ENCODE results near the gene FCSK.
A peak's percentile ranks its signal among the peaks of the same experiment; 100 is the strongest.
"Not testable (repeated sequence)": the region's sequence is repeated elsewhere in the genome, so short reads cannot be mapped to it uniquely, and the experiment has no call there.

FCSK gene

DNA sequence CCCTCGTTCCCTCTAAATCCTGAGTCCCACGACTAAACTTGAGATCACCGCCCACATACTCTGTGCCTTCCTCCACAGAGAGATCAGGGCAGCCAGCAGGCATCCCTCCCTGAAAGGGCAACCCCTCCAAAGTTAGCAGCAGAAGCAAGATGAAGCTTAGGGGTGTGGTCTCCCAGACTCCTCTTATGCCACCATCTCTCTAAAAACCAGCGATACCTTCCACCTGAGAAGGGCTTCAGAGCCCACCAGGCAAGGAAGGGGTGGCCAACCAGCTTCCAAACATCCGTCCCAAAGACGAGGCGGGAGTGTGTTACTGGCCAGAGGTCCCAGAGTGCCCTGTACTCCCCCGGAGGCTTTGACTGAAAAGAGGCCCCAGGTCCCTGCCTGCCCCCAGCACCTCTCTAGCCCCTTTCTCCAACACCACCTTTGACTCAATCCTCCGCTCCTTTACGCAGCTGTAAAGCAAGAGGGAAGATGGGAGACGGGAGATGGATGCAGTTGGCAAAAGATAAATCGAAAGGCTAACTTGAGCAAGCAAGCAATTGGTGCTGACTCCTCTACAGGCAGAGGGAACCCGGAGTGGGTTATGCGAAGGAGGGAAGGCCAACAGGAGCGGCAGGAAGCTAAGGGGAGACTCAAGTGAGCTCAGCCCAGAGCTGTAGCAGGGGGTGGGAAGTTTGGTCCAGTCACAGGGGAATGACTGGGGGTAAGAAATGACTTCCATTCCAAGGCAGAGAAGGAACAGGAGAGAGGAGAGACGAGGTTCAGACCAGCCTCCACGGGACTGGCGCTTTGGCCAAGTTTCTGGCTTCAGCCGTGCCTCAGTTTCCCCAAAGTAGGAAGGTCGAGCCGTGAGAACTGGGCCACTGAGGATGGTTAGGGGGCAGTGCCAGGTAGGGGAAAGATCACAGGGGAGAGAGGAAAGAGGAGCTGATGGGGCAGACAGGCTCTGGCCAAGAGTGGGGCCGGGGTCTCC is 16.5 kb upstream of the FCSK start:
- no peak for TF ChIP-seq POLR2A (IDR thresholded peaks at IDR 0.05; ENCODE audit: low read depth, low read length)
- FAIRE-seq (no peak), DNase-seq (ENCODE audit: insufficient read length, low spot score) (no peak)

DNA sequence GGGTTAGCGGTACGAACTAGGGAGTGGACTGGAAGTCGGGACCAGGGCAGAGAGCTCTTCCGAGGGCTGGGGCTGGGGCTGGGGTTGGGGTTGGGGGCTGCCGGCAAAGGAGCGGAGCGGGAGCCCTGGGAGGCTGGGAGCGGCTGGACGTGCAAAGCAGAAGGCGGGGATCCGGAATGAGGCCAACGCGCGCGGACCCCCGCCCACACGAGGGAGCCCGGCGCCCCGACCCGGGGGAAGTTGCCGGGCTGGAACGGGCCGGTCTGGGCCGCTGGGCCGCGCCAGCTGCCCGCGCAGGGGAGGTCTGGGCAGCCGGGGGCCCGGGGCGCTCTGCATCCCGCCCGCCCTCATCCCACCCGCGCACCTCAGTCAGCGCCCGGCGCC is 15.8 kb upstream of the FCSK start:
- TF ChIP-seq POLR2A (IDR thresholded peaks at IDR 0.05; ENCODE audit: low read depth, low read length): no peak
- no peak for FAIRE-seq
- DNase-seq (ENCODE audit: insufficient read length, low spot score): no peak

DNA sequence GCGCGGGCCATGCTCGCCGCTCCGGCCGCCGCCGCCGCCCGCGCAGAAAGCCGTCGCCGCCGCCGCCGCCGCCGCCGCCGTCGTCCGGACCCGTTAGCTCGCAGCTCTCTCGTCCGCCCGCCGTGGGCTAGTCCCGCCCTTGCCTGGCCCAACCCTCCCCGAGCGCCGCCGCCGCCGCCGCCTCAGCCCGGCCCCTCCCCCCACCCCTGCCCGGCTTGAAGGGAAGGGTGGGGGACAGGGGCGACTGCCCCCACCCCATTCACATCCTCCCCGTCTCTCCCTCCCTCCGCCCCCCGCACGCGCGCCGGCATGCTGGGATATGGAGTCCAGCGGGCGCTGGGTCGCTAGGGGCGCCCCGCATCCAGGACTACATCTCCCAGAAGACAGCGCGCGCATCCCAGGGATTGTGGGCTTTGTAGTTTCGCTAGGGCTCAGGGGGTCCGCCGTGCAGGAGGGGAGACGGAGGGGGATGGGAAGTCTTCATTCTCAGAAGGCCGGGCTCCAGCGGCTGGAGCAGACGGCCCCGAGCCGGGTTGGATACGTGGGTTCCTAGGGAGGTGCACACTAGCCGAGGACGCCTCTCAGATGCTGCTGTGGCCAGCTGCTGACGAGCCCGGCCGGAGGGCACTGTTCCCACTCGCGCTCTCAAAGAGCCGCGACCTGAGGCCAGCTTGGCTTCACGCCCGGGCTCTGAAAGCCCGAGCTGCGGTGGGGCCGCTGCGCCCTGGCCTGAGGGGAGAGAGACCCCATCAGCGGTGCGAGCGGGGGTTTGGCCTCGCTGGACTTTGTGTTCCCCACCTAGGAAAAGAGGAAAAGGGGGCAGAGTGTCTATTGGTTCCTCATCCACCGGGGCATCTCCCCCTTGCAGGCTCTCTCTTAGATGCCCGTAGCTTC is 15.2 kb upstream of the FCSK start, which contains the start of gene ST3GAL2:
Gene ST3GAL2, minus strand, starts transcription at position 132 of the 894 bp plus-strand sequence. CDS start 40,570 bp downstream, outside the sequence.
- TF ChIP-seq POLR2A (IDR thresholded peaks at IDR 0.05; ENCODE audit: low read depth, low read length): no peak
- peak; percentile 87 for DNase-seq (ENCODE audit: insufficient read length, low spot score)
- no peak for FAIRE-seq

DNA sequence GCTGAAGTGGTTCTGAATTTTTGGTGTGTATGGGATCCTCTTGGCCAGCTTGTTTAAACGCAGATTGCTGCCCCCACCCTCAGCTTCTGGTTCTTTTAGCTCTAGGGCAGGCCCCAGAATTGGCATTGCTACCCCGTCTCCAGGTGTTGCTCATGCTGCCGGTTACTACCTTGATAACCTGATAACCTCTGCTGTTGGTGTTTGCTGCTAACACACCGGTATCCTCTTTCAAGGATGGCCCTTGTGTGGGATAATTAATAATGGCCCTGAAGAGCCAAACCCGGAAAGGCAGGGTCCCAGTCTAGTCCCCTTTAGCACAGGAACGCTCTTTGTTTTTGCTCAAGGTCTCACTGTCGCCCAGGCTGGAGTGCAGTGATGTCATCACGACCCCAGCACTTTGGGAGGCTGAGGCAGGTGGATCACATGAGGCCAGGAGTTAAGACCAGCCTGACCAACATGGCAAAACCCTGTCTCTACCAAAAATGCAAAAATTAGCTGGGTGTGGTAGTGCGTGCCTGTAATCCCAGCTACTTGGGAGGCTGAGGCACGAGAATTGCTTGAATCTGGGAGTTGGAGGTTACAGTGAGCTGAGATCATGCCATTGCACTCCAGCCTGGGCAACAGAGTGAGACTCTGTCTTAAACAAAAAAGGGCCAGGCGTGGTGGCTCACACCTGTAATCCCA is 14.2 kb upstream of the FCSK start:
- no peak for DNase-seq (ENCODE audit: insufficient read length, low spot score)
- no peak for FAIRE-seq
- no peak for TF ChIP-seq POLR2A (IDR thresholded peaks at IDR 0.05; ENCODE audit: low read depth, low read length)

DNA sequence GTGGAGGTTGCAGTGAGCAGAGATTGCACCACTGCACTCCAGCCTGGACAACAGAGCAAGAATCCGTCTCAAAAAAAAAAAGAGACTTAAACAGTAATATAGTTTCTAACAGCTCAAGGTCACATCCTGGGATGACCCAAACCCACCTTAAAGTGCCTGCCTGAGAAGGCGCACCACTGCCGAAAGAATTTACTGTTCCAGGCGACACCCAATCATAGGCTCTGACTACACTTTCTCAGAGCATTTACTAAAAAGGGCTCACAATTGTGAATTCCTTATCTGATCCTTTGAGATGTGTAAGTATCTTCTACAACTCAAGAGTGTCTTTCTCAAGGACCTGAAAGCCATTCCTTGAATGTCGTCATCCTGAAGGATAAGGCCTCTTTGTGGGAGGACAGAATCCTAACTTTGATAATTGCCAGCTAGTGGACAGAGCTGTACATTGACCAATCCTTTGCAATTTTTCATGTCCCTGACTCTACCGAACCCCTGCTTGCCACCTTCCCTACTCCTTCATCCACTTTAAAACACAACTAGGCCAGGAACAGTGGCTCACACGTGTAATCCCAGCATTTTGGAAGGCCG is 12.9 kb upstream of the FCSK start:
- TF ChIP-seq POLR2A (IDR thresholded peaks at IDR 0.05; ENCODE audit: low read depth, low read length): no peak
- DNase-seq (ENCODE audit: insufficient read length, low spot score) (no peak), FAIRE-seq (no peak)

DNA sequence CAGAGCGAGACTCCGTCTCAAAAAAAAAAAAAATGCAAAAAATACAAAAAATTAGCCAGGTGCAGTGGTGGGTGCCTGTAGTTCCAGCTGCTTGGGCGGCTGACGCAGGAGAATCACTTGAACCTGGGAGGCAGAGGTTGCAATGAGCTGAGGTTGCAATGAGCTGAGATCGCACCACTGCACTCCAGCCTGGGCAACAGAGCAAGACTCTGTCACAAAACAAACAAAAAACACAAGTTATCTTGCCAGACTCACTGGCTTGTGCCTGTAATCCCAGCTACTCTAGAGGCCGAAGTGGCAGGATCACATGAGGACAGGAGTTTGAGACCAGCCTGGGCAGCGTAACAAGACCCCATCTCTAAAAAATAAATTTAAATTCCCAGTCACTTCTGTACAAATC is 12.1 kb upstream of the FCSK start:
- DNase-seq (ENCODE audit: insufficient read length, low spot score): no peak
- no peak for FAIRE-seq
- no peak for TF ChIP-seq POLR2A (IDR thresholded peaks at IDR 0.05; ENCODE audit: low read depth, low read length)

DNA sequence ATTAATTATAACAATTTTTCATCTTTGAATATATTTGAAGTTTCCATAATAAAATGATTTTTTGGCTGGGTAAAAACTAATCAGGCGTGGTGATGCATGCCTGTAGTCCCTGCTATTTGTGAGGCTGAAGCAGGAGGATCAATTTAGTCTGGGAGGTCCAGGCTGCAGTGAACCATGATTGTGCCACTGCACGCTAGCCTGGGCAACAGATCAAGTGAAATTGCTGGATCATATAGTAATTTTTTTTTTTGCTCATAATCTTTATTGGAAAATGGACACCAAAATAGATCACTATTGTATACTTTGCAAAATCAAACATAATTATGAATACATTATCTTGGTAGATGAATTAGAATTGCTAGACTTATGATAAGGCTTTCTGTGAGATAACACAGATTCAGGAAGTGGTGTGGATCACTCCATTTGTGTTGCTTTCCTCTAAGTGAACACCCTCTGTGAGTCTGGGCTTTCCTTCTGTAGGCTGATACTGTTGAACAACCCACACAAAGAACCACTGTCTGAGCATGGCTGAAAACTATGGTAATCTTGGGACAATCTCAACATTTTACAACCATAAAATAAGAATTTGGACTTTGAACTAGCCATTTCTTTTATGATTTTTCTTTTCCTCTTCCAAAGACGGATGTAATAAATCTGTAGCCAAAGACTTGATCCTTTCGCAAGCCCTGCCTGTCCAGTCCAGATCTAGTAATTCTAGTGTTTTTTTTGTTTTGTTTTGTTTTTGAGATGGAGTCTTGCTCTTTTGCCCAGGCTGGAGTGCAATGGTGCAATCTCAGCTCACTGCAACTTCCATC is 9.9 kb upstream of the FCSK start:
- FAIRE-seq (no peak), DNase-seq (ENCODE audit: insufficient read length, low spot score) (no peak)
- TF ChIP-seq POLR2A (IDR thresholded peaks at IDR 0.05; ENCODE audit: low read depth, low read length): no peak

DNA sequence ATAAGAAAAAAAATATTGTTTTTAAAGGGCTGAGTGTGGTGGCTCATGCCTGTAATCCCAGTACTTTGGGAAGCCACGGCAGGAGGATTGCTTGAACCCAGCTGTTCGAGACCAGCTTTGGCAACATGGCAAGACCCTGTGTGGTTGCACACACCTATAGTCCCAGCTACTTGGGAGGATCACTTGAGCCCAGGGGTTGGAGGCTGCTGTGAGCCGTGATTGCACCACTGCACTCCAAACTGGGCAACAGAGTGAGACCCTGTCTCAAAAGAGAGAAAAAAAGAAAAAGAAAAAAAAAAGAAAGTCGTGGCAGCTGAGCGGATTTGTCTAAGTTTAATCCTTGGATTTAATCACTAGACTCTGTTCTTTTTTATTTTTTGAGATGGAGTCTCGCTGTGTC is 6.3 kb upstream of the FCSK start:
- FAIRE-seq (no peak), DNase-seq (ENCODE audit: insufficient read length, low spot score) (no peak)
- no peak for TF ChIP-seq POLR2A (IDR thresholded peaks at IDR 0.05; ENCODE audit: low read depth, low read length)

DNA sequence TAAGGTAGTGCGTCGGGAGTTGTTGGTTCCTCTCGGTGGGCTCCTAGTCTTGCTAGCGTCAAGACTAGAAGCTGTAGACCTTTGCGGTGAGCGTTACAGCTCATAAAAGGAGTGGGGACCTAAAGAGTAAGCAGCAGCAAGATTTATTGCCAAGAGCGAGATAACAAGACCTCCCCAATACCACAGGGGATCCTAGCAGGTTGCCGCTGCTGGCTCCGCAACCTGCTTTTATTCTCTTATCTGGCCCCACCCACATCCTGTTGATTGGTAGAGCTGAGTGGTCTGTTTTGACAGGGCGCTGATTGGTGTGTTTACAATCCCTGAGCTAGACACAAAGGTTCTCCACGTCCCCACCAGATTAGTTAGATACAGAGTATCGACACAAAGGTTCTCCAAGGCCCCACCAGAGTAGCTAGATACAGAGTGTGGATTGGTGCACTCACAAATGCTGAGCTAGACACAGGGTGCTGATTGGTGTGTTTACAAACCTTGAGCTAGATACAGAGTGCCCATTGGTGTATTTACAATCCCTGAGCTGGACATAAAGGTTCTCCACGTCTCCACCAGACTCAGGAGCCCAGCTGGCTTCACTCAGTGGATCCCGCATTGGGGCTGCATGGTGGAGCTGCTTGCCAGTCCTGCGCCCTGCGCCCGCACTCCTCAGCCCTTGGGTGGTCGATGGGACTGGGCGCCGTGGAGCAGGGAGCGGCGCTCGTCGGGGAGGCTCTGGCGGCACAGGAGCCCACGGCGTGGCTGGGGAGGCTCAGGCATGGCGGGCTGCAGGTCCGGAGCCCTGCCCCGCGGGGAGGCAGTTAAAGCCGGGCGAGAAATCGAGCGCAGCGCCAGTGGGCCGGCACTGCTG is 4.0 kb upstream of the FCSK start:
- not testable (repeated sequence) for FAIRE-seq

DNA sequence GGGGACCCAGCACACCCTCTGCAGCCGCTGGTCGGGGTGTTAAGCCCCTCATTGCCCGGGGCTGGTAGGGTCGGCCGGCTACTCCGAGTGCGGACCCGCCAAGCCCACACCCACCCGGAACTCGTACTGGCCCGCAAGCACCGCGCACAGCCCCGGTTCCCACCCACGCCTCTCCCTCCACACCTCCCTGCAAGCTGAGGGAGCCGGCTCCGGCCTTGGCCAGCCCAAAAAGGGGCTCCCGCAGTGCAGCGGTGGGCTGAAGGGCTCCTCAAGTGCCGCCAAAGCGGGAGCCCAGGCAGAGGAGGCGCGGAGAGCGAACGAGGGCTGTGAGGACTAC is 3.4 kb upstream of the FCSK start:
- not testable (repeated sequence) for DNase-seq (ENCODE audit: insufficient read length, low spot score); FAIRE-seq

More for the DNA sequence above, 4.0 kb upstream of the FCSK start:
- DNase-seq (ENCODE audit: insufficient read length, low spot score): not testable (repeated sequence)

DNA sequence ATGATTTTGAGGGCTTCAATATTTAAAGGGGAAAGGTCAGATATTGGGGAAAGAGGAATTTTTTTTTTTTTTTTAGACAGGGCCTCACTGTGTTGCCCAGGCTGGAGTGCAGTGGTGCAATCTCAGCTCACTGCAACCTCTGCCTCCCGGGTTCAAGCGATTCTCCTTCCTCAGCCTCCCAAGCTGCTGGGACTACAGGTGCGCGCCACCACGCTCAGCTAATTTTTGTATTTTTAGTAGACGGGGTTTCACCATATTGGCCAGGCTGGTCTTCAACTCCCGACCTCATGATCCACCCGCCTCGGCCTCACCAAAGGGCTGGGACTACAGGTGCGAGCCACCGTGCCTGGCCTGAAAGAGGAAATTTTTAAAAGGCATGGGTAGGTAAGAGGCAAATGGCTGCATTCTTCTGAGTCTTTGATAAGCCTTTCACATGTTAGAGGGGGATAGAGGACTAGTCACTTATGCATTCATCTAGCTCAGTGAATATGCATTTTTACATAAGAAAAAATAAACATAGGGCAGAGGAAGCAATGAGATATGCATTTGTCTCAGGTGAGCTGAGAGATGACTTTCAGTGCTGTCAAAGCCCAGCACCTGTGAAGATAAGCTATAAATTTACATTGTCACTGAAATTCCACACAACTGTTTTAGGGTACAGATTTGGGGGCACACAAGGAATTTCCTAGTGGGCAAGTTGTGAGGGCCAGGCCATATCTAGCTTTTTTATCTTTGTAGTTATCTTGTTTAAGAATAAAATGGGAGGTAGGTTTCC is 1.1 kb upstream of the FCSK start:
- TF ChIP-seq POLR2A (IDR thresholded peaks at IDR 0.05; ENCODE audit: low read depth, low read length): no peak
- no peak for DNase-seq (ENCODE audit: insufficient read length, low spot score)
- no peak for FAIRE-seq

Data from H54 (cell line).